Measurements from ENCODE around the gene PSMB10.

Gene PSMB10

DNA sequence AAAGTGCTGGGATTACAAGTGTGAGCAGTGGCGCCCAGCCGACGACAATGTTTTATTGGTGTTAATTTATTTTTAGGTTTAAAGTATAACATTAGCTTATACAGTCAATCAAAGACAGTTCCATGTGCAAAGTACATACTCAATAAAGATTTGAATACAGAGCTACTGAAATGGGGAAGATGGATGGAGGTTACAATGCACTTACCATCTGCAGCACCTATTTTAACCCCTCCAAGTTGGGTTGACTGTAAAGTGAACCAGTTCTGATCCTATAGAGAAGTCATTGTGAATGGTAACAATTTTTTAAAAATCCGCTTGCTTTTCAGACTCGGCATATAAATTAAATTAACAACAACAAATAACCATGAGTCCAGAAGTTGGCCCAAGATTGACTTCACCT lies 44.3 kb downstream of the PSMB10 start:
- DNase-seq (ENCODE audit: low spot score): no peak

DNA sequence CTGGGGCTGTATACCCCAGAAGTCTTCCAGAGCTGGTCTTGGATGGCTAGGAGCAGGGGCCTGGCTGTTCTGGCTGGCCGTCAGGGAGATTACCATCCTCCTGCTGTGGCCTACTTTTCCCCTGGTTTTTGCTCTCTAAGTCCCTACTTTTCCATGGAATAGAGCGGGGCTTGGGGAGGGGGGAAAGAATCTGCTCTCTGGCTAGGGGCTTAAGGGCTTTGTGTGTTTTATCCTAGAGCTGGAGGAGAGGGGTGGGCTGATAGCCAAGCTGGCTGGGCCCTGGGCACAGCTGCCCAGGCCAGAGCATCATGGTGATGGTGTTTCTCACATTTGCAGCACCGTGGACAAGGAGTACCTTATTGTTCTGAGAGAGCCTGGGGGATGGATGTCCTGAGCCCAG lies 48.3 kb downstream of the PSMB10 start:
- no peak for DNase-seq (ENCODE audit: low spot score)

DNA sequence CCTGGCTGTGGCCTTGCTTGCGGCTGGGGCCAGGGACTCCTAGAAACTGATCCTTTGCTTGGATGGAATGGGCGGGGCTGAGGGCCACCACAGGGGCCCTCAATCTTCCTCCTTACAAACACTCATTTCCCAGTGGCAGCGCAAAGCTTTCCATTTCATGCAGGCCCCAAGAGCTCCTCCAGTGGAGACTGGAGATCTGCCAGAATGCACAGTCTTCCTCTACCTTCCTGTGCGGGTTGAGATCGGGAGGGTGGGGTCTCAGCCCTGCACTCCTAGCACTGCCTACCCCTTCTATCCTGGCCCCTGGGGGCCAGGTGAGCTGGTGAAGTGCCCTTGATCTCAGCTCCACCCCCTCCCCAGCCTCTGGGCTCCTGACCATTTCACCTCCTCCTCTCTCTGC lies 50.3 kb downstream of the PSMB10 start:
- no peak for DNase-seq (ENCODE audit: low spot score)

DNA sequence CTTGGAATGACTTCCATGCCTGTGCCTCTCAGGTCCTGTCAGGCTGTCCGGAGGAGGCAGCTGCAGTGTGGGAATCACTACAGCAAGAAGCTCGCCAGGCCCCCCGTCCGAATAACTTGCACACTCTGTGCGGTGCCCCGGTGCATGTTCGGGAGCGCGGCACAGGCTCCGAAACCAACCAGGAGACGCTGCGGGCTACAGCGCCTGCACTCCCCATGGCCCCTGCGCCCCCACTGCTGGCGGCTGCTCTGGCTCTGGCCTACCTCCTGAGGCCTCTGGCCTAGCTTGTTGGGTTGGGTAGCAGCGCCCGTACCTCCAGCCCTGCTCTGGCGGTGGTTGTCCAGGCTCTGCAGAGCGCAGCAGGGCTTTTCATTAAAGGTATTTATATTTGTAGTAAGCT lies 50.7 kb downstream of the PSMB10 start:
- DNase-seq (ENCODE audit: low spot score): no peak

DNA sequence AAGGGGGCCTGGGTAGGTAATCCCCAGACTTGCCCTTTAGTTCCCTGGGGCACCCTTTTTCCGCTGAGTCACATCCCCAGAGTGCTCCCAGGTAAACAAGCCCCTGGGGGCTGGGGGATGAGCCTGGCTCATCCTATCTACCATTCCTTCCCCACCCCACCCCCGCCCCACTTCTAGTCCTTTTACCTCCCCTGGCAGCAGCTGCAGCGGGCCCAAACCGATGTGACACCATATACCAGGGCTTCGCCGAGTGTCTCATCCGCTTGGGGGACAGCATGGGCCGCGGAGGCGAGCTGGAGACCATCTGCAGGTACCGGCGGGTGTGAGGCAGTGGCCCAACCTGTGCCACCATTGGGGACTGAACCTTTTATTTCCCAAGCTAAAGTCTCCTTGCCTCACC lies 51.1 kb downstream of the PSMB10 start:
- no peak for DNase-seq (ENCODE audit: low spot score)

DNA sequence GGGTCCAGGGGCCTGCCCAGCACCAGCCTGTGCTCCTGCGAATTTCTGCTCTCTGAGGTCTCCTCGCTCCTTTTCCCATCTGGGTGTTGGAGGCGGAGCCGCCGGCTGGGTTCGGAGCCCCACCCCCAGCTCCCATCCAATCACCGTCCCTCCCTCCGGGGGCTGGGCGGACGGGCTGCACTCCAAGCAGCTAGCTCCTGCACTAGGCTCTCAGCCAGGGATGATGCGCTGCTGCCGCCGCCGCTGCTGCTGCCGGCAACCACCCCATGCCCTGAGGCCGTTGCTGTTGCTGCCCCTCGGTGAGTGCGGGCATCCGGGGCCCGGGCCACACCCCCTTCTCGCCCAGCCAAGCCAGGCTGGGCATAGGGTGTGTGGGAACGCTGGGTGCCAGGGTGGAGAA lies 52.0 kb downstream of the PSMB10 start, which contains the start of gene NRN1L:
TSS of gene NRN1L (plus strand) at position 202 of the 400 bp plus-strand sequence. CDS start at position 221, 19 bp downstream.
- DNase-seq (ENCODE audit: low spot score): peak; percentile 82

Measured in pons (tissue), 1 donor.